GM18517 (cell line): ENCODE measurements around the gene PAPPA.

Experiments
- ATAC-seq: cut with Tn5 transposase; IDR thresholded peaks from one replicate; pipeline ENCODE4 v1.9.1; 2021; ENCODE audit warnings: mild to moderate bottlenecking, moderate library complexity; ENCODE audit not compliant: unreplicated experiment

Gene PAPPA, protein sequence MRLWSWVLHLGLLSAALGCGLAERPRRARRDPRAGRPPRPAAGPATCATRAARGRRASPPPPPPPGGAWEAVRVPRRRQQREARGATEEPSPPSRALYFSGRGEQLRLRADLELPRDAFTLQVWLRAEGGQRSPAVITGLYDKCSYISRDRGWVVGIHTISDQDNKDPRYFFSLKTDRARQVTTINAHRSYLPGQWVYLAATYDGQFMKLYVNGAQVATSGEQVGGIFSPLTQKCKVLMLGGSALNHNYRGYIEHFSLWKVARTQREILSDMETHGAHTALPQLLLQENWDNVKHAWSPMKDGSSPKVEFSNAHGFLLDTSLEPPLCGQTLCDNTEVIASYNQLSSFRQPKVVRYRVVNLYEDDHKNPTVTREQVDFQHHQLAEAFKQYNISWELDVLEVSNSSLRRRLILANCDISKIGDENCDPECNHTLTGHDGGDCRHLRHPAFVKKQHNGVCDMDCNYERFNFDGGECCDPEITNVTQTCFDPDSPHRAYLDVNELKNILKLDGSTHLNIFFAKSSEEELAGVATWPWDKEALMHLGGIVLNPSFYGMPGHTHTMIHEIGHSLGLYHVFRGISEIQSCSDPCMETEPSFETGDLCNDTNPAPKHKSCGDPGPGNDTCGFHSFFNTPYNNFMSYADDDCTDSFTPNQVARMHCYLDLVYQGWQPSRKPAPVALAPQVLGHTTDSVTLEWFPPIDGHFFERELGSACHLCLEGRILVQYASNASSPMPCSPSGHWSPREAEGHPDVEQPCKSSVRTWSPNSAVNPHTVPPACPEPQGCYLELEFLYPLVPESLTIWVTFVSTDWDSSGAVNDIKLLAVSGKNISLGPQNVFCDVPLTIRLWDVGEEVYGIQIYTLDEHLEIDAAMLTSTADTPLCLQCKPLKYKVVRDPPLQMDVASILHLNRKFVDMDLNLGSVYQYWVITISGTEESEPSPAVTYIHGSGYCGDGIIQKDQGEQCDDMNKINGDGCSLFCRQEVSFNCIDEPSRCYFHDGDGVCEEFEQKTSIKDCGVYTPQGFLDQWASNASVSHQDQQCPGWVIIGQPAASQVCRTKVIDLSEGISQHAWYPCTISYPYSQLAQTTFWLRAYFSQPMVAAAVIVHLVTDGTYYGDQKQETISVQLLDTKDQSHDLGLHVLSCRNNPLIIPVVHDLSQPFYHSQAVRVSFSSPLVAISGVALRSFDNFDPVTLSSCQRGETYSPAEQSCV (N-terminal part only)

DNA sequence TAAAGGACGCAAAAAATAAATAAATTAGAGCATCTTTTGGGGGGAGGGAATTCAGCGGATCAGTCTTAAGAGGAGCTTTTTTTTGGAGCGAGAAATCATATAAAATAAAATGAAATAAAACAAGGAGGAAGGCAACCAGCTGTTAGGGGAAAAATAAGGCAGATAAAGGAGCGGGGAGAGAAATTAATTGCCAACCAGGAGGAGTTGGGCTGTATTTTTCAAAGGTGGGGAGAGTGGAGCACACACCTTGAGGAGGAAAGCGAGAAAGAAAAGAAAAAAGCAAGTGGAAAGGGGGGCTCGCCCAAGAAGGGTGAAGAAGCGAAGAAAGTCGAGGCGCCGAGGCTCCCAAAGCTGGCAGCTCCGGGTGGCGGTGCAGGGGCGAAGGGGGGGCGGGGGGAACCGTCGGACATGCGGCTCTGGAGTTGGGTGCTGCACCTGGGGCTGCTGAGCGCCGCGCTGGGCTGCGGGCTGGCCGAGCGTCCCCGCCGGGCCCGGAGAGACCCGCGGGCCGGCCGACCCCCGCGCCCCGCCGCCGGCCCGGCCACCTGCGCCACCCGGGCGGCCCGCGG lies at the start of gene PAPPA:
Gene PAPPA (plus strand): TSS at position 27 of the 569 bp plus-strand sequence. CDS start 382 bp downstream, at position 409.
- no peak for ATAC-seq

DNA sequence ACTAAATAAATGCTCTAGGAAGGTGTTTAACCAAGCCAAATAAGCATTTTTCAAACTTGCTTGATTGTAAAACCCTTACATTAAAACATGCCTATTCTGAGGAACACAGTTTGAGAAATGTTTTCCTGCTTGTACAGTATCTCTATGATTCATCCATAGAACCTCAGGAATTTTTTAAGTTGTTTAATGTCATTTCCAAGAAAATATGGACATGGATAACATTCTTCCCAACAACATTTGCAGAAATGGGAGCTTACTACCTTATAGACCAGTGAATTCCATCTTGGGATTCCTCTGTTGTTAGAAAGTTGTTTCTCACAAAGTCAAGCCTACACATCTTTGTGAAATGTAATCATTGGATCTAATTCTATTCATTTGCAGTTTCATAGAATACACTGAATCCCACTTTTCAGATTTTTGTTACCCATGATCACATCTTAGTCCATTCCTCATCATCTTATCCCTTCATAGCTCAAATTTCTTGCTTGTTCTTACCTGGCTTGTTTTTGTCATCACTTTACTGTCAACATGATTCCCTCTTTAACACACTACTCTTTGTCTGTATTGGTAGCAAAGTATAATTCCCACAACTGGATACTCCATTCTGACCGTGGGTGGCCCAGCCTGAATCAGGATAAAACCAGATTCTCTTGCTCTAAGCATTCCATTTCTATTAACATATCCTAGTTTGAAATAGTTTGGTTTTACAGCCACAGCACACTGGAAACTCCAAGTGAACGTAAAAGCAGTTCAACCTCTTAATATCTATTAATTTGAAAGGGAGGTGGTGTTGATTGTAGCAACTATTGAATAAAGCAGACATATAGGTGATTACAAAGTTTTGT lies 49.4 kb upstream of the PAPPA start:
- ATAC-seq, result no peak

DNA sequence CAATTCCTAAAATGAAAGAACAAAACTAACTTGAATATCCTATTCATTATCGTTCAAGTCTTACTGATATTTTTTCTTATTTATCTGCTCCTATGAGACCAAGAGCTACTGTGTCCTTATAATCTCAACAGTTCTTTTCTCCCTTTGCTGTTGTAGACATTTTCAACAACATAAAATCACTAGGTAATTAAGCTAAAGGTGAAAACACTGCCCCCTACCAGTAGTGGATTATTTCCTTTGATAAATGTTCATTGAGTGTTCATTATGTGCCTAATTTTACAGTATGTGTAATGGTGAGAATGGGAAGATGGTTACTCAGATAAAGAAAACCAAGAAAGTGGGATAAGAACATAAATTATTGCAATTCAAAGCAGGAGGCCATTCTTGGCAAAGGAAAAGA lies 41.4 kb upstream of the PAPPA start:
- no peak for ATAC-seq

DNA sequence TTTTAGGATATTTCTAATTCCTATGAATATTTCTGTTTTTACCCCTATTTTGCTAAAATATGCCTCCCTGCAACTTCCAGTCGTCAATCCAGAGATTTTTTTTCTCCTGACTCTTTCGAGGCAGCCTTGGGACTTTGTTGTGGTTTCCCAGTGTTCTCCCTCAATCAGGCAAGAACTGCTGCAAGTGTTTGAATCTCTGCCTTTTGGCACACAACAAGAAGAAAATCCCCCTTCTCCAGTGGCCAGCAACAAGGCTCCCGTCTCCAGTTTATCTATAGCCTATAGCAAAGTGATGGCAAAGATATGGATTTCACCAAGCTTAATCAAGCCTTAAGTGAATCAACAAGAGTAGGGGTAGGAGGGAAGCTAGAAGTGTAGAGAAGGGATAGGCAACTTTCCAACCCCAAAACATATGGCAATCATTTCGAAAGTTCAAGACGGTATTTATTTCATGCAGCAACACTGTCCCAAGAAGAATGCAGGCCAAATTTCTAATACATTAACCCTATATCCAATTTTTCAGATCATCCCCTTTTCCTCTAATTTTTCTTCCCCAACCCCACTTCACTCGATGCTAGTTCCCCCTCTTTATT lies 37.7 kb upstream of the PAPPA start:
- no peak for ATAC-seq

DNA sequence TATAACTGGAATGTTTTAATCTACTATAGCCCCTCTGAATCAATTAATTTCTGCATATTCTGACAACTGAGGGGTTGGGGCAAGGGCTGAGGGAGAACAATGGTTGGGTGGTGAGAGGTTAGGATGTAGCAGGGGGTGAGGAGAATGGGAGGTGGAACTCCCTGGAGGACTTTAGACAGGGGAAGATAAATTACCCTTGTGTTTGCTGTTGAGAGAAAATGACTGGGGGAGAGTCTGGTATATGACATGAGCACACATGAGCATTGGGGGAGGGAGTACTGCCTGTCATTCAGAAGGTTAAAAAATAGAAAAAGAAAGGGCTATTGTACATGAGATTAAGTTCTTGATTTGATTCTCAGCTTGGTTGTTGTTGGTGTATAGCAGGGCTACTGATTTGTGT lies 37.2 kb upstream of the PAPPA start:
- ATAC-seq, result no peak

DNA sequence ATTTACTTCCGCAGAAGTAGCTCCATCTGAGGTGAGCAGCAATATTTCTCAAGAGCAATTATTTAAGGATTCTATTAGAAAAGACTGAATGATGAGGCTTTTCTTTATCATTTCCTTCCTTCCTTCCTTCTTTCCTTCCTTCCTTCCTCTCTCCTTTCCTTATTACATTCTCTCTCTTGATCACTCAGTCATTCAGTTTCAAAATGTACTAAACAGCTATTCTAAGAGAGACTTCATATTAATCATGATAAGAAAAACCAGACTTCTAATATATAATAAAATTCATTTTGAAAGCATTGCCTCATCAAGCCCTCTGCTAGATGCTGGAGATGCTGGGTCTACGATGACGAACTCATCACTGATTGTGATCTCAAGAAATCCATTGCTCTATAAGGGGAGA lies 30.4 kb upstream of the PAPPA start:
- no peak for ATAC-seq

DNA sequence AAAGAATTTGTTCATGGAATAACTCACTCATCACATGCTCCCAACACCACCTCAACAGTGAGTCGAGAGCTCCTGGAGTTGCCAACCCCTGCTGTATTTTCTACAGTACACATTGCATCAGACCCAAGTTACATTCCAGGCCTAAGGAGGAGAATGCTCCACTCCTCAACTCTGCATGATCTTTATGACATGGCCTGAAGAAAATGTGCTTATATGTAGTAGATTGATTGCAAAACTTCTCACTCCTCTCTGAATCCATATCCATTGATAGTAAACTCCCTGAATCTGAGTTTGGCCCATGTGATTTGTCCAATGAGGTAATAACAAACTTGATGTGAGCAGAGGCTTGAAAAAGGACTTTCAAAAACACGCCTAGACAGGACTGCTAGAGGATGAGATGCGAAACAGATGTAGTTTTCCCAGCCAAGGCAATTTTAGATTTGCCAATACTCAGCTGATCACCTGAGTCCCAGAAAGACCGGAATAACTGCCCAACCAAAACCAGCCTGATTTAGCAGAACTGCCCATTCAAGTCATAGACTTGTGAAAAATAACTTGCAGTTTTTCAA lies 29.0 kb upstream of the PAPPA start:
- no peak for ATAC-seq

DNA sequence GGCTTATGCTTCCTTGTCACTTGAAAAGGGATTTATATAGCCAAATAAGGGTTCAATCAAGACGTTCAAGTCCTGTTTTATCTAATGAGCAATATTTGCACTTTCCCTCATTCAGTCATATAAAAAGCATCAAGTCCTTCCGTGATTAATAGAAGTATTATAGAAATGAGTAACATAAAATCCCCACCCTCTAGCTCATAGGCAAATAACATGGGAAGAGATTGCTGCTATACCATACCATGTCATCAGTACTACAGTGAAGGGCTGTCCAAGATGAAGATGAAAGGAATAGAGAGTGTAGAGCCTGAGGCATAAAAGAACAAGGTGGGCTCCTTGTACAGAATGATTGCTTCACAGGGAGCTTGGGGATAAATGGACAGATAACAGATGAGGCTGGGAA lies 20.4 kb upstream of the PAPPA start:
- ATAC-seq, result no peak

DNA sequence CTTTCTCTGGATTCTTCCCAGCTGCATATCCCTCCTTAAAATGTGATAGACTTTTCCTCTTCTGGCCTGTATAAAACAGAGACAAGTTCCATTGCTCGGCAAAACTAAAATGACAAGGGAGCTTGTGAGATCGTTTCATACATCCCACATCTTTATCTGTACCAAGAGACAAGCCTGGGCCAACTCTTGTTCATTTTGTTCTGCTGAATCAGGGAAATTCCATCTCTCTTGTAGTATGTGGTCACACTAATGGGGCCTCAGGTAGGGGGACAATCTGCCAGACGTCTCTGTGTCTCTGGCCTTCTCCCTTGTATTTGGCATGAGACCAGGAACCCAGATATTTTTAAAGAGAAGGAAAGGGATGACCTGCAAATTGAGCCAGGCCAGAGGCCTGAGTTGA lies 18.6 kb upstream of the PAPPA start:
- ATAC-seq, result no peak

DNA sequence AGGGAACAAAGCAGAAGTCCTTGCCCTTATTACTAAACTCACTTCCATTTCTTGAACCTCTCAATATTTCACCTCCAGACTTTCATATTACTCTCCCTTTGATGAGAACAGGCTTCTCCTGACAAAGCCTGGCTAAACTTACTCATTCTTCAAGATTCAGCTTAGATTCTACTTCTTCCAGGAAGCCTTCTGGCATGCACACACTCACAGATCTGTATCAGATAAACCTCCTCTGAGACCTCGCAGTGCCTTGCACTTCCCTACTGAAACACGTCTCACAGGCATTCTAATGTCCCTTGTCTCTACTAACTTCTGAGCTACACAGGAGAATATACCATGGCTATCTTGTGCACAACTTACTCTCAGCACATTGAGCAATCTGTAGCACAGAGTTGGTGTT lies 16.6 kb upstream of the PAPPA start:
- ATAC-seq, result no peak

DNA sequence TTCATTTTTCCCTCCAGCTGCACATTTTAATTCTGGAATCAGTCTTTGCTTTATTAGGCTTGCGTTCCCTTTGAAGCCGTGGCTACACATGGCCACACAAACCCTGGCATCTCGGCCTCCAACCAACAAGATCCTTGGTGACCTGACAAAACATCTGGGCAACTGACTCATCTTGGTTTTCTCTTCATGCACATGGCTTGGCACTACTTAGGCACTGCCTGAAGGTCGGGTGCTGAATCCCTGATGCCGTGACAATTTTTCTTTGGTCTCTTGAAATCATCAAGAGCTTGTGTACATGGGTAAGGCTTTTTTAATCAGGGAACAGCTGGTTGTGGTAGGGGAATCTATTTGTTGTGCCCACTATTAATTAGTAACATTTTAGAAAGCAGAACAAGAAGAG lies 16.0 kb upstream of the PAPPA start:
- no peak for ATAC-seq

DNA sequence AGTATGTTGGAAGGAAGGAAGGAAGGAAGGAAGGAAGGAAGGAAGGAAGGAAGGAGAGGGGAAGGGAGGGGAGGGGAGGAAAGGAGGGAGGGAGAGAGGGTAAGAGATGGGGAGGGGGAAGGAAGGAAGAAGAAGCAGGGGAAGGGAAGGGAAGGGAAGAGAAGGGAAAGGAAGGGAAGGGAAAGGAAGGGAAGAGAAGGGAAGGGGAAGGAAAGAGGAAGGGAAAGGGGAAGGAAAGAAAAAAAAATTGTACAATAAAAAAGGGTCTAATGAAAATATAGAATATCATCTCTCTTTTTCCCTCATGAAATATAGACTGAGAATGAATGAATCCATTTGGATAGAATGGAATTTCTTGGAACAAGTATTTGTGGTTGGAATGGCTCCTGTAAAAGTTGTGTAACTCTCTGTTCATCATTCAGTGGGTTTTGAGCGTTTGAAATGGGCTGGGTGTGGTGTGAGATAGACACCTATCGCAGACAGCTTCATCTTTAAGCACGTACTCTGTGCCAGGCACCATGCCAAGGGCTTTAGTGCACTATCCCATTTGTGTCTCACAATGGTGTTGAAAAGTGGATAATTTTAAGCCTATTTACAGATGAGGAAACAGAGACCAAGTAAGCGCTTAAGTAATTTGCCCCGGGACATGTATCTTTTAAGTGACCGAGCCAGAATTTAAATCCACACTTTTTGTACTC lies 11.6 kb upstream of the PAPPA start:
- ATAC-seq, result no peak

DNA sequence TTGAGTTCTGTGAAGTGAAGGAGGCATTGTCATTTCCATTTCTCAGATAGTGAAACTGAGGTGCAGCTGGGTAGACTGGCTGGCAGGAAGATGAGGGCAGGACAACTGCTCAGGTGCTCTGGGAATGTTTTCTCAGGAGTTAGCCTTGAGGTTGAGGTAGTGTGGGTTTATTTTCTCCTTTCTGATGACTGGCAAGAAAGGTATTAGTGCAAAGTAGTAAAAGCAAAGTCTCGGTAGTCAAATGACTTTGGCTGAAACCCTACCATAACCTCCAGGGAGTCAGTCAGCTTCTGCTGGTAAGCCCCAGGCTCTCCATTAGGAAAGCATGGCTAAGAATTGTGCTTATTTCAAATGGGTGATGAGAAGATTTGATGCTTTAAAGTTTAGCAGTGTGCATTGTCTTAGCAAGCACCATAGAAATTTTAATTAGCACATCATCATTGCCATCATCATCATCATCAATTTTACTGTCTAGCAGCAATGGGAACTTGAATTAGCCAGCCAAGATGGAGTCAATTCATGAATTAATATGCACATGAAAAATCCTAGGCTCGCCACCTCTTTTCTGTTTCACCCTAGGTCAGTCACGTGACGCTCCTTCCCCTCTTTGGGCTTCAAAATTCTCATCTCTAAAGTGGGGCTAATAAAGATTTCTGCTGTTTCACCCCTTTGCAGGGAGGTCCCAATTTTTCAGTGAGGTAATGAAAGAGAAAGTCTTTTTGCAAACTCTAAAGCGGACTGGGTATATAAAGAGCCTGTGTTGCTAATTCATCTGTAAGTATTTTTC lies 10.7 kb upstream of the PAPPA start:
- no peak for ATAC-seq

DNA sequence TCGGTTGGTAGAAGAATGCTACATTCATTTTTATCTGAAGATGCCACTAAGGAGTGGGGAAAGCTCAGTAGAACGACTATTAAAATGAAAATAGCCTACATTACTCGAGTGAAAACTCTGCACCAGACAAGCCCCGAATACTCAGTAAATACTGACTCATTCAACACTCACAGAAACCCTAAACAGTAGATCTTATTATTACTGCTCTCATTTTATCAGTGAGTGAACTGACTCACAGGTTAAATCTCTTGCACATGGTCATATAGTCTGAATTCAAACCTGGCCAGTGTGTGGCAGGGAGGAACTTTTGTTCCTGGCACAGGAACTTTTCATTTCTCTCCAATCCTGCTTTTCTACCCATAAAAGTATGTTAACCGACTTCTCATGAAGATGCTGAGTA lies 9.6 kb upstream of the PAPPA start:
- no peak for ATAC-seq

DNA sequence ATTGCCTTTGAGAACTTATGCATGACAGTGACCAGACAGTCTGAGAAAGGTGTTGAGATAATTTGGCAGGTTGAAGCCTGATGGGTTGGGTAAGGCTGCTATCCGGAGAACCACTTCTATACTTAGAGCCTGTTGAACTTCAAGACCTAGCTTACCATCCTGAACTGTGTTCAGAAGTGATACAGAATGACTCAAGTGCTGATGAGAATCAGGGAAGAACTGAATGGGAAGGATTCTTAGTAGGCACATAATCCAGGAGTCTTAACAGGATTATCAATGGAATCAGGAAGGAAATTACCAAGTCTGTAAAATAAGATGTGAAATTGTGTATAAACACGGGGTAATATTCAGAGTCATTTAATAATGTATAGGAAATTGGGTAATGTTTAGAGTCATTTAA lies 9.0 kb upstream of the PAPPA start:
- ATAC-seq, result no peak

DNA sequence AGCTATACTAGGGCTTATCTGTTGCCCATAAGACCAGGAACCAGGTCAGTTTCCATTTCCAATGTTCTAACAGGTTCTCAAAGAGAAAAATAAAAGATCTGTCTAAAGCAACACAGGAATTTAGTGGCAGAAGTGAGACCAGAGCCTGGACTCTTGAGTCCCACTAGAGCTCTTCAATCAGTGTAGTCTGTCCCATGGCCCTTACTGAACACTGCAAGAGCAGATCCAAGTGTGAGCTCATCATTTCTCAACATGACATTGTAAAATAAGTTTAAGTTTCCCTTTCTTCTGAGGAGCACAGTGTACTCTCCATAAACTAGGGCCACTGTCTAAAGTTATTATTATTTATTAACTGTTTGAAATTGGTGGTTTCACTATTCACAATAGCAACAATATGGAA lies 8.6 kb upstream of the PAPPA start:
- no peak for ATAC-seq

DNA sequence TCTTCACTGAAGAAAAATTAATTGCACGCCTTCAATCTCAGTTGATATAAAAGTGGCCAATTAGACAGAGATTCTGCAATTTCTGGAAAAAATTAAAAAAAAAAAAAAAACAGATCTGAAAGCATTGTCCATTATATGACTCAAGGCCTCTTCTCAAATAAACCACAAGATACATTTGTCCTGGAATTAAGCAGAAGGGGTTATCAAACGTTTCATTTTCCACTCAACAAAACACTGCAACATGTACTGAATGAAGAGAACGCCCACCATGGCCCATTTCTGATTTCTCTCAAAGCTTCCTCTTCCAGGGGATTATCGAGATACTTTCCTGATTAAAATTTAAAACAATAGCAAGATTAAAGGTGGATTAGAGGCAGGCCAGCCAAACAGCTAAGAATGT lies 5.8 kb upstream of the PAPPA start:
- no peak for ATAC-seq

DNA sequence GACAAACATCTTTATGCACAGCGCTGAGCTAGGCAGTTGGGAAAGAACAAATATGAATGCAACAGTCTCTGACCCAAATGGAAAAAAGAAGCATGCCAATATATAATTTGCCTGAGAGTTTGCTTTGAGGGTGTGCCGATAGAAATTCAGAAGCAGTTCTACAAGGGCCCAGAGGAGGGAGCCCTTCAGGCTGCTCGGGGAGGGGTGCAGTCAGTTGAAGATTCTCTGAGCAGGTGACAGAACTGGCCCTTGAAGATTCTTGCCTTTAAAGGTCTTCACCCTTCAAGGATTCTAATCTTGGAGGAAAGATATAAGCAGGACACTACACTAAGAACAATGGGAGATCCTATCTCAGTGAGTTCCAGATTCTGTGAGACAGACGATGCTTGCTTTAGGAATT lies 3.7 kb upstream of the PAPPA start:
- peak; percentile 60 for ATAC-seq
